Sigmoid colon (tissue), 7 donors: Measurements from ENCODE around the gene ARL14EP. TPM values are rescaled to one million over a fixed set of nuclear protein-coding genes. Genes with fewer than 3 reads are reported as not detected.

ENCODE experiments used
- DNase-seq: peaks from one replicate; pipeline ENCODE4 v3.0.0-alpha.2; 2019
- H3K27ac ChIP-seq, 4 donors: fragments of 200-600 bp; sonication (generic); one replicate each; pipeline ENCODE4 v1.5.1; 2016 to 2019; ENCODE audit warnings: mild to moderate bottlenecking in 1 of 4
- H3K27me3 ChIP-seq, 3 donors: fragments of 200-600 bp; sonication (generic); one replicate each; pipeline ENCODE4 v1.5.1; 2019; ENCODE audit warnings: mild to moderate bottlenecking in 1 of 3
- H3K36me3 ChIP-seq, 4 donors: fragments of 200-600 bp; sonication (generic); one replicate each; pipeline ENCODE4 v1.5.1; 2016 to 2019
- H3K4me1 ChIP-seq, 4 donors: fragments of 200-600 bp; sonication (generic); one replicate each; pipeline ENCODE4 v1.5.1; 2017 to 2019
- H3K4me3 ChIP-seq, 4 donors: fragments of 200-600 bp; sonication (generic); one replicate each; pipeline ENCODE4 v1.5.1; 2017 to 2019; ENCODE audit warnings: mild to moderate bottlenecking in 2 of 4, moderate library complexity in 1 of 4
- H3K9me3 ChIP-seq, 4 donors: fragments of 200-600 bp in 3 of 4; sonication (generic) in 3 of 4; one replicate each; pipeline versions ENCODE4 v1.5.1 to v1.6.1; 2013 to 2019
- EP300 ChIP-seq, 4 donors: sonication (generic); formaldehyde crosslinking; IDR thresholded peaks; one replicate each; pipeline ENCODE4 v1.6.1; 2017; ENCODE audit warnings: antibody characterized with exemption in 4 of 4
- POLR2A ChIP-seq, 2 donors: fragments of 450-650 bp; IDR thresholded peaks; one replicate each; pipeline ENCODE4 v1.6.1; 2016; ENCODE audit warnings: antibody characterized with exemption in 2 of 2, mild to moderate bottlenecking in 2 of 2, moderate library complexity in 2 of 2
- POLR2AphosphoS5 ChIP-seq, 4 donors: sonication (generic); formaldehyde crosslinking; IDR thresholded peaks; one replicate each; pipeline ENCODE4 v1.6.1; 2017; ENCODE audit warnings: antibody characterized with exemption in 4 of 4
- WGBS, 2 donors: extraction: QIAGEN DNeasy Blood & Tissue Kit; methylation state at CpG; one replicate each; pipeline ENCODE4 v1.1.7; 2013; 5-methylcytosine and 5-hydroxymethylcytosine counted together
- intact Hi-C: fragments of 100-400 bp; cut with DNase I; formaldehyde crosslinking; loops from one replicate; pipeline ENCODE4 v1.15.1; 2023
- polyA plus RNA-seq, 3 donors: library from polyadenylated mRNA; stranded (reverse); fragments of 200-250 nt; gene quantifications; one replicate each; pipeline ENCODE4 v1.2.3, GENCODE V29; 2013
- total RNA-seq, 4 donors: library from RNA; depleted of rRNA; stranded (reverse); fragments of >200 nt; gene quantifications; one replicate each; pipeline ENCODE4 v1.1.0, GENCODE V29; 2016
- TF ChIP-seq, protein P1 (sequence below), 4 experiments: fragments of 450-650 bp in 3 of 4; fragments of 200-600 bp in 1 of 4; IDR thresholded peaks; one replicate each; pipeline ENCODE4 v1.5.1; 2016 to 2019; ENCODE audit warnings: antibody characterized with exemption in 4 of 4, mild to moderate bottlenecking in 3 of 4, moderate library complexity in 2 of 4
- donor health status: healthy with polysubstance abuse.
- donor health status: Bipolar disorder and iron deficiency.
- donor health status: healthy.

Gene ARL14EP
- total and polyA plus RNA-seq, 7 donors, result 7.2 to 34.2 (median 22.5) TPM

DNA sequence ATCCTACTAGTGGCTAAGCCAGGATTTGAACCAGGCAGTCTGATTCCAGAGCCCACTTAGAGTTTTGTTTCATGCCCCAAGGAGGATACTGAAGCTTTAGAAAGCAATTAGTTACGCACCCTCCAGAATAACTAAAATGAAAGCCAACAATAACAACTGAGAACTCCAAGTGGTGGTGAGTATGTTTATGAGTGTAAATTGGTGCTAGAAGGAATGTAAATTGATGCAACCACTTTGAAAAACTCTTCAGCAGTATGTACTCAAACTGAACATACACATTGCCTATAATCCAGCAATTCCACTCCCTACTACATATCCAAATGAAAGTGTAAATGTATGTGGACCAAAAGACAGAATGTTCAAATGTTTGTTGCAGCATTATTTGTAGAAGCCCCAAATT is 6.7 kb upstream of the ARL14EP start:
- no peaks in the 10 kb centered on the region for H3K4me1 ChIP-seq
- H3K27ac ChIP-seq, result no peak overlapping the region
- no peak overlapping the region for H3K4me3 ChIP-seq
- H3K9me3 ChIP-seq, result peaks cover 0 to 2% (median 0%) of the 10 kb centered on the region in 4 donors
- intact Hi-C loops, result no loop called here
- no peaks in the 10 kb centered on the region for H3K27me3 ChIP-seq
- DNase-seq, result no peak
- no peak for TF ChIP-seq POLR2A (IDR thresholded peaks at IDR 0.05)
- TF ChIP-seq POLR2AphosphoS5 (IDR thresholded peaks at IDR 0.05), result no peak
- no peak for TF ChIP-seq EP300 (IDR thresholded peaks at IDR 0.05)
- TF ChIP-seq, protein P1, sequence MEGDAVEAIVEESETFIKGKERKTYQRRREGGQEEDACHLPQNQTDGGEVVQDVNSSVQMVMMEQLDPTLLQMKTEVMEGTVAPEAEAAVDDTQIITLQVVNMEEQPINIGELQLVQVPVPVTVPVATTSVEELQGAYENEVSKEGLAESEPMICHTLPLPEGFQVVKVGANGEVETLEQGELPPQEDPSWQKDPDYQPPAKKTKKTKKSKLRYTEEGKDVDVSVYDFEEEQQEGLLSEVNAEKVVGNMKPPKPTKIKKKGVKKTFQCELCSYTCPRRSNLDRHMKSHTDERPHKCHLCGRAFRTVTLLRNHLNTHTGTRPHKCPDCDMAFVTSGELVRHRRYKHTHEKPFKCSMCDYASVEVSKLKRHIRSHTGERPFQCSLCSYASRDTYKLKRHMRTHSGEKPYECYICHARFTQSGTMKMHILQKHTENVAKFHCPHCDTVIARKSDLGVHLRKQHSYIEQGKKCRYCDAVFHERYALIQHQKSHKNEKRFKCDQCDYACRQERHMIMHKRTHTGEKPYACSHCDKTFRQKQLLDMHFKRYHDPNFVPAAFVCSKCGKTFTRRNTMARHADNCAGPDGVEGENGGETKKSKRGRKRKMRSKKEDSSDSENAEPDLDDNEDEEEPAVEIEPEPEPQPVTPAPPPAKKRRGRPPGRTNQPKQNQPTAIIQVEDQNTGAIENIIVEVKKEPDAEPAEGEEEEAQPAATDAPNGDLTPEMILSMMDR (IDR thresholded peaks at IDR 0.05), result no peak
- 80 to 81% methylated on average over 1 of the region's 1 CpG for WGBS, 2 donors
- H3K36me3 ChIP-seq, result no peaks in the 10 kb centered on the region

- no peaks in the 10 kb centered on the region for H3K36me3 ChIP-seq
- no peaks in the 10 kb centered on the region for H3K27me3 ChIP-seq
- TF ChIP-seq EP300 (IDR thresholded peaks at IDR 0.05), result no peak
- no peak for TF ChIP-seq POLR2AphosphoS5 (IDR thresholded peaks at IDR 0.05)
- TF ChIP-seq, protein P1 (IDR thresholded peaks at IDR 0.05), result no peak
- no peak for TF ChIP-seq POLR2A (IDR thresholded peaks at IDR 0.05)
- no peaks in the 10 kb centered on the region for H3K4me1 ChIP-seq
- H3K4me3 ChIP-seq, result no peak overlapping the region
- no peak for DNase-seq
- H3K9me3 ChIP-seq, result no peaks in the 10 kb centered on the region
- H3K27ac ChIP-seq, result no peak overlapping the region
- 32 to 53% methylated on average over 2 of the region's 2 CpGs for WGBS, 2 donors
- intact Hi-C loops, result no loop called here
Measured at GRCh38 chr11:30317030-30317429, 5.9 kb upstream of the ARL14EP start.

GRCh38 chr11:30321321-30321720 is 1.6 kb upstream of the ARL14EP start:
- no peaks in the 10 kb centered on the region for H3K27me3 ChIP-seq
- WGBS, 2 donors, result 95 to 96% methylated on average over 4 of the region's 4 CpGs
- no peak for TF ChIP-seq POLR2A (IDR thresholded peaks at IDR 0.05)
- TF ChIP-seq EP300 (IDR thresholded peaks at IDR 0.05), result no peak
- TF ChIP-seq, protein P1 (IDR thresholded peaks at IDR 0.05), result no peak
- no peak for TF ChIP-seq POLR2AphosphoS5 (IDR thresholded peaks at IDR 0.05)
- H3K27ac ChIP-seq, result no peak overlapping the region
- no peak overlapping the region for H3K4me3 ChIP-seq
- DNase-seq, result no peak
- H3K36me3 ChIP-seq, result no peaks in the 10 kb centered on the region
- no peaks in the 10 kb centered on the region for H3K9me3 ChIP-seq
- intact Hi-C loops, result loop anchor here (5.0 to 10.0 kb wide), 2 partner anchors 266 to 1183 kb away; partner anchors contain the start of genes ELP4, IMMP1L and MPPED2
- H3K4me1 ChIP-seq, result peaks cover 0 to 30% (median 25%) of the 10 kb centered on the region in 4 donors

DNA sequence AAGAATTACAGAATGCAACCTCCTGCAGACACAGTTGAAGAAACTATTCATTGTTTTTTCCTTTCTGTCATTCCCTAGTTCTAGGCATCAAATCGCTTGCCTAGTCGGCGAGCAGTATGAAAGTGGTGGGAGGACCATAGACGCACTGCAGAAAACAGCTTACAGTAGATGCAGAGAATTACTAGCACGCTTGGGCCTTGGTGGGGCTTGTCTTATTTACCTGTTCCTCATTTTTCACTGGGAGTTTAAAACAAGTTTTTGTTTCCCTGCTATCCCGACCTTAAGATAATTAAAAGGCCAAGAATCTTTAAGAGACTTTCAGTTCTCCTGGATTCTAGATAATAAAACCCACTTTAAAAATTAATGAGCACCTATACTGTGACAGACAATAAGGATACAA is 713 bp upstream of the ARL14EP start:
- Histone ChIP-seq H3K4me1 (peaks cover 0 to 35% (median 29%) of the 10 kb centered on the region in 4 donors), H3K9me3 (no peaks in the 10 kb centered on the region), H3K36me3 (no peaks in the 10 kb centered on the region), H3K27ac (peak overlapping the region in 1 of 4 donors; percentile 89), H3K4me3 (peak overlapping the region in 3 of 4 donors; percentile 66 to 75 (median 74)), H3K27me3 (no peaks in the 10 kb centered on the region)
- TF ChIP-seq EP300 (IDR thresholded peaks at IDR 0.05) (no peak), POLR2A (IDR thresholded peaks at IDR 0.05) (no peak), POLR2AphosphoS5 (IDR thresholded peaks at IDR 0.05) (no peak)
- TF ChIP-seq, protein P1 (IDR thresholded peaks at IDR 0.05), result no peak
- no peak for DNase-seq
- intact Hi-C loops, result loop anchor here (5.0 to 10.0 kb wide), 2 partner anchors 265 to 1183 kb away; partner anchors contain the start of genes ELP4, IMMP1L and MPPED2
- WGBS, 2 donors, result 66 to 74% methylated on average over 6 of the region's 6 CpGs
